T follicular helper cell (primary cell): Measurements from ENCODE around the gene ADARB1.

Source experiments
- DNase-seq: peaks from one replicate; pipeline ENCODE4 v3.0.0-alpha.2; 2020; ENCODE audit warnings: low read depth

ADARB1 gene

GRCh38 chr21:45252448-45252925 lies 178.1 kb downstream of the ADARB1 start:
- DNase-seq, result no peak

GRCh38 chr21:45253180-45253579 lies 178.8 kb downstream of the ADARB1 start:
- DNase-seq, result no peak

DNA sequence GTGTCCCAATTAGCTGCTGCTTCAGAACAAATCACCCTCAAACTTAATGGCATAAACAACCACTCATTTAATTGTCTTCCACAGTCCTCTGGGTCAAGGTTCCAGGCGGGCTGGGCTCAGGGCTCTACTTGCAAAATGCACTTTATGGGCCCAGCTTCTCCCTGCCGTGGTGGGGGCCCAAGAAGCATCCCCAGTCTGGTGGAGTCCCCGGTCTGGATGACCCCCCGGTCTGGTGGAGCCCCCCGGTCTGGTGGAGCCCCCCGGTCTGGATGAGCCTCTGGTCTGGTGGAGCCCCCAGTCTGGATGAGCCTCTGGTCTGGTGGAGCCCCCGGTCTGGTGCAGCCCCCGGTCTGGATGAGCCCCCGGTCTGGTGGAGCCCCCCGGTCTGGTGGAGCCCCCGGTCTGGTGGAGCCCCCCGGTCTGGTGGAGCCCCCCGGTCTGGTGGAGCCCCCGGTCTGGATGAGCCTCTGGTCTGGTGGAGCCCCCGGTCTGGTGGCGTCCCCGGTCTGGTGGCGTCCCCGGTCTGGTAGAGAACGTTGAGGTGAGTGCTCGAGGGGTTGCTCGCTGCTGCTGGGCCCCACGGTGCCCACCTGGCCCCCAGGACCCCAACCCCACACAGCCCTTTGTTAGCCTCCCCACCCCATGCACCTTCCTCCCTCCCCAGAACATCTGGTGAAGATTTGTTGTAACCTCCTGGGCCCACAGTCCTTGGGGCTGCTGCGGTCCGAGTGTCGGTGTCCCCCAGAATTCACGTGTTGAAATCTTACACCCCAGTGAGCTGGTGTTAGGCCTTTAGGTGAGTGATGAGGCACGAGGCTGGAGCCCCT lies 179.5 kb downstream of the ADARB1 start:
- DNase-seq, result no peak

DNA sequence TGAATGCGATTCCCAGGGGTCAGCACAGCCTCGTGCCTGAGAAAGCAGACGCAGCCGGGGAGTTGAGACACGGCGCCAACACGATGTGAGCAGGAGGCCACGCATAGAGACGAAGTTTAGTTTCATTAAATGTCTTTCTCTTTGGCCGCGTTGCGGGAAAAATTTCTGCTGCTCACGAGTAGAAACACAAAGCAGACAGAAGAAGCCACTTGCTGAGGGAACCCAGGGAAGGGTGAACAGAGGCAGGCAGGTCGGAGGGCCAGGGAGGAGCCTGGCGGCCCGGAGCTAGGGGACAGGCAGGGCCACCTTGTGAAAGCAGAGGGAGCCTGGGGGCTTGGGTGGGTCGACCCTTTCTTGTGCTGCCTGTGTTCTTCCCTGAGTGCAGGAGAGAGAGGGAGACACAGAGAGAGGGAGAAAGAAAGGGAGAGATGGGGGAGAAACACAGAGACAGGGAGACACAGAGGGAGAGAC lies 180.1 kb downstream of the ADARB1 start:
- no peak for DNase-seq

DNA sequence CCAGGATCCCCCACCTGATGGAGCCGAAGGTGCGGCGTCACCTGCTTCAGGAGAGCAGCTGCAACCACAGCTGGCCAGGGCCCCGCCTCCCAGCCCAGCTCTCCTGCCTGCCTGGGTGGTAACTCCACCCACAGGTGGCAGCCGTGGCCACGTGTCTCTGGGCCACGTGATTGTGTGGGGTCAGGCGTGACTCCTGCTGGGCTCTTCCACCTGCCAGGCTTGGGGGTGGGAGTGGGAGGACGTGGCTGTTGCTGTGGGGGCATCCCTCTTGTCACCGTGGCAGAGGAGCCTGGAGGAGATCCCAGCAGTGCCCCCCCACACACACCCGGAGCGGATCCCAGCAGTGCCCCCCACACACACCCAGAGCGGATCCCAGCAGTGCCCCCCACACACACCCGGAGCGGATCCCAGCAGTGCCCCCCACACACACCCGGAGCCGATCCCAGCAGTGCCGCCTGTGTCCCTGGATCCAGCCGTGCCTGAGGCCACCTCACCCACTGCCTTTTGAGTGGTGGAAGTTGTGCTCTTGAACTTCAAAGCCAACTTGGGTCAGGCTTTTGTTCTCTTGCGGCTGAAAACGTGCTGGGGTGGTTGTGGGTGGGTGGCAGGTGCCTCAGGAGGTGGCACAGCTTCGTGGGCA lies 181.1 kb downstream of the ADARB1 start:
- no peak for DNase-seq

DNA sequence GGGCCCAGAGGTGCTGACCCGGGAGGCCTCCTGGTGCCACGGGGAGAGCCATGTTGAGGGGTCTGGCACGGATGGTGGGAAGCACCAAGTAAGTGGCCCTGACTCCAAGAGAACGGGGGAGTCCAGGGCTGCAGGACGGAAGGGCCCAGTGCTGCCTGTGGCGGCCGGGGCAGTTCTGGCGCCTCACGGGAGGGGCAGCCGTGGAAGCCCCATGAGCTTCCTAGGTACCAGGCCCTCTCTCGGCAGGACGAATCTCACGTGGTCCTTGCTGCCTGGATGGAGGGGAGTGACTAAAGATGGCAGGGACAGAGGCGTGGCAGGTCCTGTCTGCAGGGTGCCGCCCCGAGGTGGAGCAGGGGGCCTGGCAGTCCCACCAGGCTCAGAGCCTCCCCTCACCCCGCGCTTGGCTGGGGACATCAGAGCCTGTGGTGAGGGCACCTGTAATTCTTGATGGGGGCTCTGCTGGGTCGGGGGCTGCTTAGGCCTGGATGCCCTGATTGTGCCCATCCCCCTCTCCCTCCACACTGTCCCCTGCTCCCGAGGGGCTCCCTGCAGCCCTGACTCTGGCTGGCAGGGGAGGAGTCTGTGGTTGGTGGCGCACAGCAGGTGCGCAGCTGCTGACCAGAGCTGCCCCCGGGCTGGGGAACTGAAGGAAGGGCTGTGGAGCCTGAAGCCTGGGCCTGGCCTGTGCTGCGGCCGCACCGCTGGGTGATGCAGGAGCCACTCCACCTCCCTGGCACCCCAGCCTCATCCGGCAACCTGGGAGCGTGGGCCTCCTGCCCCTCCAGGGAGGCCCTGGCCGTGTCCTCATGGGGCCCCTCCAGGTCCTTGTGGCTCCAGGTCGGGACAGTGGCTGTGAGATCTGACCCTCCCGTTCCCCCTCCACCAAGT lies 181.9 kb downstream of the ADARB1 start:
- no peak for DNase-seq

DNA sequence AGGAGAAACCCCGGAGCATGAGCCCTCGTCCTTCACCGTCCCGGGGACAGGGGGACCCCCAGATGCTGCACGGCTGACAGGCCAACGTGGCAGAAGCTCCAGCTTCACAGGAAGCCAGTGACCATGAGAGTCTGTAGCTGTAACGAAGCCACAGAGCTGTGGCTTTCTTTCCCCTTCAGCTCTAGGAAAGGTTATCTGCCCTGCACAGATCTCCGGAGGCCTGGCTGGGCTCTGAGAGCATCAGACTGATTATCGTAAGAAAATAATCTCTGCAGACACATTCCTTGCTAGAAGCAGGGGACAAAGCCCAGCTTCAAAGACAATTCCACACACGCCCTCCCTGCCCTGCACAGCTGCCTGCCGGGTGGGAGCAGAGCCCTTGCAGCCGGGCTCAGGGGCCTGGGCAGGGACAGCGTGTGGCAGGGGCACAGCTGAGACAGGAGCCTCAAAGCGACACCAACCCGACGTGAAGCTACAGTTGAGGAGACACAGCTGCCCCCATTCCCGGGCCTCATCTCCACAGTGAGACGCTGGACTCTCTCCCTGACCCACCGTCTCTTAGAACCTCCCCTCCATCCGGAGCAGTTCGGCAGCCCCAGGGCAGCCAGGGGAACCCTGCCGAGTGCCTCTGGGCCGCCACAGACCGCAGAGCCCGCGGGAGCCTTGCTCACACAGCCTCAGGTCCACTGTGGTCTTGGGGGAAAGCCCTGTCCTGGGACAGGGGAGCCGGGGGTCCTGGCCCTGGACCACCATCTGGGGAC lies 182.7 kb downstream of the ADARB1 start:
- no peak for DNase-seq

DNA sequence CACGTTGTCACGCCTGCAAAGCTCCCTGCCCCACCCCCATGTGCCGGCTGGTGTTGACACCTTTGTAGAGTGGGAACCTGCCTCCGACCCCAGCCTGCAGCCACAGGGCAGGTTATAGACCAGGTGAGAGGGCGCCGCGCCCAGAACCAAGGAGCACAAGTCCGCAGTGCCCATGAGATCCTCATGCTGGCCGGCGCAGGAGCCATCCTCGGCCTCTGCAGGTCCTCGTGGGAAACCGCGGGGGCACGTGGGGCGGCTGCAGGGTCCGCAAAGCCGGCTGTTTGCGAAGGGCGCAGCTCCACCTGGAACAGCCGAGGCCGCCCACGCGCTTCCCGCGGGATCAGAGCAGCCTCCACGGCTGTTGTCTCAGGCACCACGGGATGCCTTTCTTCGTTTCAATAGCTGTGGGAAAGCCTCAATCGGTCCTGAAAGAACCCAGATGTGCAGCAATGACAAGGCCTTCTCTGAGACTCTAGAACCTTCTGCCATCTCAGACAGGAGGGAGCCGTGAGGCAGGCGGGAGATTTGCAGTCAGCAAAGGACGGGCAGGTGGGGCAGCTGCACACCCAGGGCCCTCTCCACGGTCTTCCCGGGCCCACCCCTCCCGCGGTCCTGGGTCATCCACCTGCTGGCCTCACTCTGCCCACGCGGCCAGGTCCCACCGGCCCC lies 183.4 kb downstream of the ADARB1 start:
- DNase-seq, result no peak

- no peak for DNase-seq
These were observed 184.1 kb downstream of the ADARB1 start for GRCh38 chr21:45258466-45258865.

GRCh38 chr21:45259206-45259840 lies 184.9 kb downstream of the ADARB1 start:
- no peak for DNase-seq

DNA sequence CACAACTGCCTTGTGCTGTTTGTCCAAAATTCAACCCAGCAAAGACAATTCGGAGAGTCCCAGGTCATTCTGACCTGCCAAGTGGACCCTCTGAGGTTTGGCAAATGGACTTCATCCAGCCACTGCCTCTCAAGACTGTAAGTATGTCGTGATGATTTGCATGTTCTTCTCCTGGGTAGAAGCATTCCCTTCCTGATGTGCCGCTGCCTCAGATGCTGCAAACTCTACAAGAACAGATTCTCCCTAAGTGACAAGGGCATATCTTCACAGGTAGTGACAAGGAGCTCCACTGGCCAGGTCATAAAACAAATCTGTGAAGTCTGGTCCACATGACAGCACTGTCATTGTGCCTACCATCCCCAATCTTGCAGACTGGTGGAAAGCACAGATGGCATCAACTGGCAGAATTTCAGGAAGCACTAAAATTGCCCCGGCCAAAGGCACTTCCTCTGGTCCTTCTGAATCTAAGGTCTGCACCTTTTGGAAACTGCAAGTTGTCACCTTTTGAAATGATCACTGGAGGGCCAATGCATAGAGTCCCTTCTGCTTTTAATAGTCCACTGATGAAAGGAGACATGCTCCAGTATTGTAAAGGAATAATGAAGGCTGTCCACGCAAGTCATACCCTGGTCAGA lies 185.9 kb downstream of the ADARB1 start:
- DNase-seq, result no peak

- DNase-seq, result no peak
These were observed 186.7 kb downstream of the ADARB1 start for GRCh38 chr21:45261093-45261492.

- DNase-seq, result no peak
These were observed 187.7 kb downstream of the ADARB1 start for GRCh38 chr21:45262041-45262581.

- DNase-seq, result no peak
These were observed 188.2 kb downstream of the ADARB1 start for GRCh38 chr21:45262616-45263015.

DNA sequence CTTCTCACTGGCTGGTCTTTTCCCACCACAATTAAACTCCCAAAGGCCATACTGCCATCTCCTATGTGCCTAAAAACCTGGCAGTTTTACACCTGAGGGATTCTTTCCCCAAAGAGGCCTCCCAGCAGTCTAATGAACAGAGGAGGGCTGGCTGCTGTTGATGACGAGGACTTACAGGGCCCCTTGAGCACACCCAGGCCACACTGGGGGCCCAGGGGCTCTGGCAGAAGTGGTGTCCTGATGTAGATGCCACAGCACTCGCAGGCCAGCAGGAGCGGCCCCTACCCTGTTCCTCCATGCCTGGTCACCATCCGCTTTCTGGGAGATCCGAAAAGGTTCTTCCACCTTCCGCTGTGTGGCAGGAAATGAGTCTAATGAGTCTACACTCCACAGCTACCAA lies 189.2 kb downstream of the ADARB1 start:
- no peak for DNase-seq

GRCh38 chr21:45264146-45264911 lies 189.9 kb downstream of the ADARB1 start:
- no peak for DNase-seq

- DNase-seq, result no peak
These were observed 190.6 kb downstream of the ADARB1 start for GRCh38 chr21:45264912-45265515.

GRCh38 chr21:45265721-45266517 lies 191.5 kb downstream of the ADARB1 start:
- no peak for DNase-seq
